Lung (tissue), 12 donors: ENCODE measurements around the gene NEURL1B. TPM values are rescaled to one million over a fixed set of nuclear protein-coding genes. Genes with fewer than 3 reads are reported as not detected.

Experiments
- ATAC-seq: fragments of 200-7000 bp; cut with Tn5 transposase; one replicate; pipeline ENCODE4 v1.9.1; 2020; ENCODE audit warnings: moderate number of reproducible peaks; ENCODE audit not compliant: insufficient read depth, low FRiP score
- DNase-seq, 3 donors: peaks; one replicate each; pipeline ENCODE4 v3.0.0-alpha.2; 2013 to 2017
- H3K27ac ChIP-seq, 2 donors: one replicate each; pipeline ENCODE4 v1.5.1; 2013; ENCODE audit warnings: mild to moderate bottlenecking in 2 of 2, moderate library complexity in 2 of 2, control low read depth in 1 of 2, inconsistent platforms in 1 of 2, low read depth in 1 of 2, low read length in 1 of 2
- H3K27me3 ChIP-seq, 3 donors: one replicate each; pipeline ENCODE4 v1.5.1; 2013; ENCODE audit warnings: low read length in 2 of 3; ENCODE audit not compliant: control insufficient read depth in 3 of 3, insufficient read depth in 3 of 3
- H3K36me3 ChIP-seq, 4 donors: one replicate each; pipeline ENCODE4 v1.5.1; 2013; ENCODE audit warnings: low read length in 4 of 4, mild to moderate bottlenecking in 1 of 4, moderate library complexity in 1 of 4; ENCODE audit not compliant: control insufficient read depth in 4 of 4, insufficient read depth in 4 of 4
- H3K4me1 ChIP-seq, 5 donors: one replicate each; pipeline ENCODE4 v1.5.1; 2013; ENCODE audit warnings: low read length in 5 of 5, mild to moderate bottlenecking in 2 of 5, moderate library complexity in 1 of 5; ENCODE audit not compliant: control insufficient read depth in 5 of 5, insufficient read depth in 5 of 5
- H3K4me3 ChIP-seq: one replicate; pipeline ENCODE4 v1.5.1; 2013; ENCODE audit warnings: mild to moderate bottlenecking, control low read depth, moderate library complexity
- H3K9ac ChIP-seq, 2 donors: one replicate each; pipeline ENCODE4 v1.5.1; 2013; ENCODE audit warnings: low read length in 2 of 2, control low read depth in 1 of 2; ENCODE audit not compliant: insufficient read depth in 1 of 2
- H3K9me3 ChIP-seq, 4 donors: one replicate each; pipeline ENCODE4 v1.5.1; 2013; ENCODE audit warnings: low read length in 3 of 4, mild to moderate bottlenecking in 1 of 4, moderate library complexity in 1 of 4; ENCODE audit not compliant: control insufficient read depth in 4 of 4, insufficient read depth in 3 of 4
- CTCF ChIP-seq: IDR thresholded peaks from 2 replicates; pipeline ENCODE4 v1.5.1; 2012; ENCODE audit warnings: mild to moderate bottlenecking; ENCODE audit errors: control extremely low read depth, extremely low read depth
- WGBS, 2 donors: extraction: QIAGEN DNeasy Blood & Tissue Kit; methylation state at CpG; one replicate each; pipeline ENCODE4 v1.1.7; 2013; 5-methylcytosine and 5-hydroxymethylcytosine counted together
- polyA plus RNA-seq, 2 donors: library from polyadenylated mRNA; stranded (reverse); fragments of 200-250 nt; gene quantifications; one replicate each; pipeline ENCODE4 v1.2.1, GENCODE V29; 2013
- total RNA-seq, 2 donors: library from RNA; depleted of rRNA in 1 of 2; stranded (reverse); fragments of >200 nt in 1 of 2; gene quantifications; one replicate each; pipeline ENCODE4 v1.2.1, GENCODE V29; 2014 to 2021
- donor health status: control.
- donor health status: control.
- donor health status: Bipolar disorder and iron deficiency.
- donor health status: healthy.
- donor health status: DM: yes; HTN: yes; CAD: no.

Gene NEURL1B
- total and polyA plus RNA-seq, 4 donors: 5.1 to 26.4 (median 11.8) TPM

GRCh38 chr5:172712610-172713009 lies 71.5 kb downstream of the NEURL1B start:
- H3K9ac ChIP-seq: no peak overlapping the region
- TF ChIP-seq CTCF: no peak
- peaks cover 0 to 31% (median 3%) of the 10 kb centered on the region in 5 donors for H3K4me1 ChIP-seq
- ATAC-seq: no peak
- no peaks in the 10 kb centered on the region for H3K36me3 ChIP-seq
- DNase-seq: no peak
- H3K9me3 ChIP-seq: no peaks in the 10 kb centered on the region
- no peak overlapping the region for H3K27ac ChIP-seq
- no peak overlapping the region for H3K4me3 ChIP-seq
- 57 to 65% methylated on average over 8 of the region's 8 CpGs for whole genome bisulfite sequencing, 2 donors
- no peaks in the 10 kb centered on the region for H3K27me3 ChIP-seq

GRCh38 chr5:172713113-172713808 lies 72.2 kb downstream of the NEURL1B start:
- Histone ChIP-seq H3K27ac (peak overlapping the region in 1 of 2 donors; percentile 12), H3K36me3 (no peaks in the 10 kb centered on the region), H3K9ac (no peak overlapping the region), H3K9me3 (no peaks in the 10 kb centered on the region), H3K27me3 (no peaks in the 10 kb centered on the region), H3K4me3 (no peak overlapping the region), H3K4me1 (peaks cover 0 to 31% (median 3%) of the 10 kb centered on the region in 5 donors)
- peak; percentile 46 for ATAC-seq
- WGBS, 2 donors: 1 to 3% methylated on average over 15 of the region's 15 CpGs
- peak; percentile 83 for TF ChIP-seq CTCF
- DNase-seq: peak; percentile 57 to 77 (median 59)

- H3K27ac ChIP-seq: peak overlapping the region in 1 of 2 donors; percentile 87
- WGBS, 2 donors: 57 to 71% methylated on average over 9 of the region's 9 CpGs
- H3K9ac ChIP-seq: no peak overlapping the region
- H3K4me3 ChIP-seq: no peak overlapping the region
- no peaks in the 10 kb centered on the region for H3K9me3 ChIP-seq
- H3K4me1 ChIP-seq: peaks cover 0 to 31% (median 3%) of the 10 kb centered on the region in 5 donors
- no peak for DNase-seq
- no peak for TF ChIP-seq CTCF
- no peak for ATAC-seq
- H3K27me3 ChIP-seq: no peaks in the 10 kb centered on the region
- H3K36me3 ChIP-seq: no peaks in the 10 kb centered on the region
Observed at GRCh38 chr5:172713809-172714490, 72.9 kb downstream of the NEURL1B start.
